Motor neuron (in vitro differentiated cells): ENCODE results near the gene SYNE2. TPM values are rescaled to one million over a fixed set of nuclear protein-coding genes. Genes with fewer than 3 reads are reported as not detected.

ENCODE experiments used
- ATAC-seq, 8 experiments: fragments of 200-7000 bp; cut with Tn5 transposase; replicated peaks in 6 of 8; 2 replicates each; pipeline ENCODE4 v1.8.0; 2021; ENCODE audit warnings: mild to moderate bottlenecking in 8 of 8, moderate library complexity in 8 of 8
- H3K27ac ChIP-seq, 2 donors: fragments of 250-450 bp; sonication (Bioruptor Pico); 2 replicates each; pipeline ENCODE4 v1.9.0; 2021; ENCODE audit warnings: antibody characterized with exemption in 2 of 2, mild to moderate bottlenecking in 2 of 2, moderate library complexity in 1 of 2
- H3K4me1 ChIP-seq, 2 donors: fragments of 250-450 bp; sonication (Bioruptor Pico); replicated peaks in 1 of 2; 2 replicates each; pipeline ENCODE4 v1.6.1; 2021; ENCODE audit warnings: antibody characterized with exemption in 2 of 2, mild to moderate bottlenecking in 2 of 2, moderate library complexity in 1 of 2
- H3K4me3 ChIP-seq, 5 donors: fragments of 250-450 bp; sonication (Bioruptor Pico); 2 replicates each; pipeline ENCODE4 v1.9.0; 2021; ENCODE audit warnings: antibody characterized with exemption in 5 of 5, mild to moderate bottlenecking in 5 of 5, moderate library complexity in 4 of 5
- WGBS, 10 experiments: fragments of 450-650 bp; shearing (Covaris generic); methylation state at CpG; one replicate each; pipeline ENCODE4 v1.0.0; 2022; 5-methylcytosine and 5-hydroxymethylcytosine counted together
- in situ Hi-C, 9 experiments: fragments of 400-800 bp; cut with MboI; loops; one replicate each; pipeline ENCODE4 v1.15.0; 2021; ENCODE audit warnings: low sequenced_read_pairs in 9 of 9, low pct_unique_long_range_greater_than_20kb in 2 of 9; ENCODE audit not compliant: unreplicated experiment in 9 of 9
- total RNA-seq, 8 experiments: library from RNA; unstranded; fragments of 300-600 nt; gene quantifications; 2 replicates each; pipeline versions ENCODE4 v1.2.3 to v1.2.4, GENCODE V29; 2022

The SYNE2 gene
- total RNA-seq, 8 experiments from 2014 or later = 3.6 to 51.3 (median 34.2) TPM

DNA sequence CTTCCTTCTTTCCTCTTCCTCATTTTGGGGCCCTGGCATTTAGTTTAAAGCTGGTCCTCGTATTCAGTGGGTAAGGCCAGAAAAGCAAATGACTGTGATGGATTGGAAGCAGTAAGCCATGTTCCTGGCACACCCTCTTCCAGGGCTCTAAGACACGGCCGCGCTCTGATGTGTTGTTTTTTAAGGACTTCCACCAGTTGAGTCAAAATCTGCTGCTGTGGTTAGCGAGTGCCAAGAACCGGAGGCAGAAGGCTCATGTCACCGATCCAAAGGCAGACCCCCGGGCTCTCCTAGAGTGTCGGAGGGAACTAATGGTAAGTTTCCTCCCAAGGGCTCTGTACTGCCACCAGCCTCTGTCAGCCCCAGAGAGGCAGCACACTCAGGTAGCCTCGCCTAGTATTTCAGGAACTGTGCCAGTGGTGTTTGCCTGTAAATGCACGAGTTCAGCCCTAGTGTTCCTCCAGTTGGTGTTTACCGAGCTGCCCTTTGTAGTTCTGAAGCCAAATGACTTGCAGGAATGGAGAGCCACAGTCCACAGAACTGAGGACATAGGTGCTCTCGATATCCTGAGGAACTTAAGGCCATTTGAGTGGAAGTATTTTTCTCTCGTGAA is 368.7 kb downstream of the SYNE2 start:
- no peaks in the 10 kb centered on the region for H3K4me1 ChIP-seq
- no peak overlapping the region for H3K4me3 ChIP-seq
- no peak overlapping the region for H3K27ac ChIP-seq
- ATAC-seq = no peak
- WGBS, 10 experiments = 83 to 100% (median 94%) methylated on average over 4 to 11 of the region's 14 CpGs; no CpG with 5 or more reads in 2 of the 10 experiments
- in situ Hi-C loops = no loop called here

- Histone ChIP-seq H3K4me1 (no peaks in the 10 kb centered on the region), H3K27ac (no peak overlapping the region), H3K4me3 (no peak overlapping the region)
- ATAC-seq = no peak
- in situ Hi-C loops = no loop called here
- WGBS, 10 experiments = 50 to 93% (median 74%) methylated on average over 1 to 3 of the region's 10 CpGs; no CpG with 5 or more reads in 6 of the 10 experiments
Measured at GRCh38 chr14:64225151-64225757, 372.4 kb downstream of the SYNE2 start.

DNA sequence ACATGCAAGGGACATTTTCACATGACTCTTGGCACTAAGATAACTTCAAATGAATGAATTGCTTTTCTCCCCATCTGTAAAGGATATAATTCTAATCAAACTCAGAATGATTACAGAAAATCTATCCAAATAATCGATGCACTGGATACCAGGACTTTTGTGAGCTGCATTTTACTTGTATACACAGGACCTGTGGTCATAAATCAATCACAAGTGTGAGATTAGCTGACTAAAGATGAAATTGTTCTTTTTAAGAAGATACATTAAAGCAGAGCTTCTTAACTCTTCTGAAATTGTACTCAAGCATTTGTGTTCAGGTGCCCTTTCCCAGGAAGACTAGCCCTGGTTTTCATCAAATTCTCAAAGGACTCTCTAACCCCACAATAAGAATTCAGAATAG is 375.1 kb downstream of the SYNE2 start:
- WGBS, 10 experiments = 20 to 100% (median 100%) methylated on average over 1 of the region's 1 CpG; no CpG with 5 or more reads in 5 of the 10 experiments
- no peak overlapping the region for H3K4me3 ChIP-seq
- in situ Hi-C loops = no loop called here
- ATAC-seq = no peak
- H3K27ac ChIP-seq = no peak overlapping the region
- H3K4me1 ChIP-seq = peaks cover 0 to under 1% of the 10 kb centered on the region in 2 donors

- 69 to 100% (median 94%) methylated on average over 1 to 3 of the region's 3 CpGs; no CpG with 5 or more reads in 4 of the 10 experiments for WGBS, 10 experiments
- in situ Hi-C loops = no loop called here
- H3K4me1 ChIP-seq = peaks cover 0 to 10% of the 10 kb centered on the region in 2 donors
- ATAC-seq = no peak
- H3K27ac ChIP-seq = no peak overlapping the region
- no peak overlapping the region for H3K4me3 ChIP-seq
Measured at GRCh38 chr14:64229489-64229888, 376.7 kb downstream of the SYNE2 start.

DNA sequence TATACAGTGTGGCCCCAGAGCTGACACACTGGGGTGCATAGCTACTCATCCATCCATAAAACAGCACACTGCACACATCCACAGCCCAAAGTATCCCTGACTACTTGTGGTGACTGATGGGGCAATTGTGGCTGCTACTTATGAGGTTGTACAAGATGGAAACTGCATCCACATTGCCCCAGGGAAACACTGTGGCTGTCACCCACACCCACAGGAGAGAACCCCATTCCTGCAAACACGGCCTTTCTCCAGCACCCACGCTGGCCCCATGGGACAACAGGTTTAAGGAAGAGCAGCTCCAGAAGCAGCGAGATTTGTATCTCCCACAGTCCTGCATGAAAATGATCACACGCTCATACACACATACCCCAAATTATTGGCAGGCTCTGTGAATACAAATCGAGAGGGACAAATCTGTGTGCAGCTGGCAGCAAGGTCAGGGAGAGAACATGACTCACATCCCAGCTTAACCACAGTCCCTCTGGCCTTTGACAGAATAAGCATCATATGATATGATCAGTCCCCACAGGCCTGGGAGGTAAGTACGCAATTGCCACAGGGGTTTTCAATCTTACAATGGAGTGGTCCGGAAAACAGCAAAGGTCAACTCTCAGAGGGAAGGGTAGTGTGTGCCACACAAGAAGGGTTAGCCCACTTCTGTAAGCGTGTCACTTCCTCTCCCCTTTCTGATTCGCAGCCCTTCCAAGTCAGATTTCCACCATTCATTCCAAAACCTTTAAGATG is 379.5 kb downstream of the SYNE2 start:
- WGBS, 10 experiments = 51 to 95% (median 88%) methylated on average over 1 to 9 of the region's 9 CpGs; no CpG with 5 or more reads in 2 of the 10 experiments
- Histone ChIP-seq H3K4me3 (no peak overlapping the region), H3K4me1 (peaks cover 10 to 17% of the 10 kb centered on the region in 2 donors), H3K27ac (no peak overlapping the region)
- peak in 4 of 8 experiments; percentile 44 to 85 (median 71) for ATAC-seq
- in situ Hi-C loops = no loop called here

GRCh38 chr14:64232944-64233343 is 380.1 kb downstream of the SYNE2 start:
- WGBS, 10 experiments = 100% methylated on average over 1 of the region's 9 CpGs; no CpG with 5 or more reads in 9 of the 10 experiments
- ATAC-seq = no peak
- in situ Hi-C loops = no loop called here
- H3K27ac ChIP-seq = no peak overlapping the region
- no peak overlapping the region for H3K4me3 ChIP-seq
- H3K4me1 ChIP-seq = peaks cover 10 to 17% of the 10 kb centered on the region in 2 donors

GRCh38 chr14:64233531-64234190 is 380.9 kb downstream of the SYNE2 start:
- ATAC-seq = peak in 3 of 8 experiments; percentile 24 to 82 (median 40)
- H3K4me3 ChIP-seq = no peak overlapping the region
- peaks cover 10 to 17% of the 10 kb centered on the region in 2 donors for H3K4me1 ChIP-seq
- in situ Hi-C loops = no loop called here
- no peak overlapping the region for H3K27ac ChIP-seq
- 20 to 89% (median 61%) methylated on average over 1 to 4 of the region's 4 CpGs; no CpG with 5 or more reads in 3 of the 10 experiments for WGBS, 10 experiments

DNA sequence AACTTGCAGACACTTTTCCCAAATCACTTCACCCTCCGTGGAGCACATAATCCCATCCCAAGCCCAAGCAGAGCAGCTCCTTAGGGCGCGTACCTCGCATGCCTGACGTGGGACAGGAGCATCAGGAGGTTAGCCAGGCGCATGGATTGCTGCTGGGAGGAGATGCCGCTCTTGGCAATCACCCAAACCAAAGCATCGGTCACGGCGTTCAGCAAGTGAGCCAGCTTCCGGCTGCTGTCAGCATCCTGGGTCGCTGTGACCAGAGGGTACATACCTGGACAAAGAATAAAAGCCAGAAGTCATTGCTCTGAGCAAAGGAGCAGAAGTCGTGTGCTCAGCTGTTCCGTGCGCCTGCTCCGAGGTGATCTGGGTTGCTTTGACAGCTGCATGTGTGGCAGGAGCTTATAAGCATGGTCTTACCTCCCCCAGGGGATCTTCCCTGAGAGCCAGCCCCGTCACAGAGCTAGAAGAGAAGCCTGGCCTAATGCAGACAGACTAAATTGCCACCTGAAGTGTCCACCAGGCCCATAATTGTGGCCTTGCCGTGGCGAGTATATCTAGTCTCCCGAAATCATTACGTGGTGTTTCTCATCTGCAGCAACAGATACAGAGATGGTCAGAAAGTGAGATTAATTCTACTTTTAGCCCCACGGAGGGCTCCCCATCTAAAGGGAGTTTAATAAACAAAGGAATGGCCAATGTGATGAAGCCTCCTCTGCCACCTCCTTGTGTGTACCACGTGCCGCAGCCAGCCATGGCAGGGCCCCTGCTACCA is 382.3 kb downstream of the SYNE2 start:
- no peak for ATAC-seq
- Histone ChIP-seq H3K4me3 (no peak overlapping the region), H3K4me1 (peaks cover 10 to 17% of the 10 kb centered on the region in 2 donors), H3K27ac (no peak overlapping the region)
- 82 to 100% (median 86%) methylated on average over 2 to 16 of the region's 24 CpGs; no CpG with 5 or more reads in 2 of the 10 experiments for WGBS, 10 experiments
- in situ Hi-C loops = no loop called here

DNA sequence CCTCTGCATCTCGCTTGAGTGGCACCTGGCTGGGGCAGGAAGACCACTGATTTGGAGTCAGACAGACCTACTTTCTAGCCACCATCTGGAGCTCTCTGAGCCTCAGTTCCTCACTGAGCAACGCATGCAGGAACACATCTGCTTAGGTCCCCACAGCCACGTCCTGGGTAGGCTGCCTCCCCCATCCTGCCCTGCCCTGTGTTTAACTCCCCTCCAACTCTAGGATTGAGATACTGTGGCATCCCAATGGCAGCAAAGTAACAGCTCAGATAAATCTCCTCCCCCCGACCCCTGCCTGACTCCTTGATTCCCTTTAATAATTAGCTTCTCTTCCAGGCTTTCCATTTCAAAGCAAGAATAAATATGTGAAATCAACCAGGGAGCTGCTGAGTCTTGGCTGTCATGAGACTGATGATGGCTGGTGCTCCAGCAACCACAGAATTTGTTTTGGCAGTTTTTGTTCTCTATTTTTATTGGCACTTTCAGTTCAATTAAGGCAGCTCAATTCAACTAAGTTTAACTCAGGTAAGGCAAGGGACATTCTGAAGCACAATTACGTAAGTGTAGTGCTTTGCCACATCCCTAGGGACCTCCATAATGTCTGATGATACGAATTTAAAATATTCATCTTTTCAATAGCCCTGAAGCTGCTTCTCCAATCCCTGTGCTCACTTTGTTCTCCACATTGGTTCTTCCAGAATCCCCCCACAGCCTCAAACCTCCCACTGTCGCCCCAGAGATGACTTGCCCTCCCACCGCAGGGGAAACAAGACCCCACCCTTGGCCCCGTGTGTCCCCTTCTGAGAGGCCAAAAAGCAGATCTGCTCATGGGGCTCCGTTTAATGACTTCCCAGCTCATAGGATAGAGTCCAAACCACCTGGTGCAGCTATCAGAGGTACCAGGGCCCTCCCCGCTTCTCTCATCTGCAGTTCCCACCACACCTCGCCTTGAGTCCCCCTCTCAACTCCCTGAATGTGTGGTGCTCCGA is 383.1 kb downstream of the SYNE2 start:
- 18 to 77% (median 49%) methylated on average over 1 to 9 of the region's 13 CpGs; no CpG with 5 or more reads in 1 of the 10 experiments for WGBS, 10 experiments
- Histone ChIP-seq H3K4me3 (no peak overlapping the region), H3K4me1 (peaks cover 10 to 17% of the 10 kb centered on the region in 2 donors), H3K27ac (no peak overlapping the region)
- in situ Hi-C loops = no loop called here
- ATAC-seq = no peak

GRCh38 chr14:64238049-64238448 is 385.2 kb downstream of the SYNE2 start:
- in situ Hi-C loops = no loop called here
- H3K4me1 ChIP-seq = peaks cover 10 to 14% of the 10 kb centered on the region in 2 donors
- ATAC-seq = no peak
- no peak overlapping the region for H3K27ac ChIP-seq
- 33 to 100% (median 76%) methylated on average over 1 to 6 of the region's 6 CpGs; no CpG with 5 or more reads in 2 of the 10 experiments for WGBS, 10 experiments
- H3K4me3 ChIP-seq = no peak overlapping the region

GRCh38 chr14:64238631-64239030 is 385.8 kb downstream of the SYNE2 start:
- Histone ChIP-seq H3K27ac (no peak overlapping the region), H3K4me1 (peaks cover 10 to 11% of the 10 kb centered on the region in 2 donors), H3K4me3 (no peak overlapping the region)
- ATAC-seq = no peak
- 8 to 100% (median 84%) methylated on average over 1 to 2 of the region's 2 CpGs for WGBS, 10 experiments
- in situ Hi-C loops = no loop called here
